SK-MEL-5 (cell line): ENCODE data around the gene ATG4C. TPM values are rescaled to one million over a fixed set of nuclear protein-coding genes. Genes with fewer than 3 reads are reported as not detected.

Source experiments
- DNase-seq: peaks from one replicate; pipeline ENCODE4 v3.0.0-alpha.2; 2016; ENCODE audit warnings: low read depth, low spot score
- in situ Hi-C: cut with HindIII; loops from 2 replicates; pipeline ENCODE4 v1.10.0; 2016; ENCODE audit warnings: low sequenced_read_pairs, high pct_unique_total_duplicates, low pct_unique_long_range_greater_than_20kb
- total RNA-seq: library from RNA; depleted of rRNA; stranded (reverse); fragments of >200 nt; shearing (Covaris generic); gene quantifications from 2 replicates; pipeline ENCODE4 v1.2.3, GENCODE V29; 2014

ATG4C gene
- total RNA-seq, 1 experiment from 2014 or later = 9.6 TPM

DNA sequence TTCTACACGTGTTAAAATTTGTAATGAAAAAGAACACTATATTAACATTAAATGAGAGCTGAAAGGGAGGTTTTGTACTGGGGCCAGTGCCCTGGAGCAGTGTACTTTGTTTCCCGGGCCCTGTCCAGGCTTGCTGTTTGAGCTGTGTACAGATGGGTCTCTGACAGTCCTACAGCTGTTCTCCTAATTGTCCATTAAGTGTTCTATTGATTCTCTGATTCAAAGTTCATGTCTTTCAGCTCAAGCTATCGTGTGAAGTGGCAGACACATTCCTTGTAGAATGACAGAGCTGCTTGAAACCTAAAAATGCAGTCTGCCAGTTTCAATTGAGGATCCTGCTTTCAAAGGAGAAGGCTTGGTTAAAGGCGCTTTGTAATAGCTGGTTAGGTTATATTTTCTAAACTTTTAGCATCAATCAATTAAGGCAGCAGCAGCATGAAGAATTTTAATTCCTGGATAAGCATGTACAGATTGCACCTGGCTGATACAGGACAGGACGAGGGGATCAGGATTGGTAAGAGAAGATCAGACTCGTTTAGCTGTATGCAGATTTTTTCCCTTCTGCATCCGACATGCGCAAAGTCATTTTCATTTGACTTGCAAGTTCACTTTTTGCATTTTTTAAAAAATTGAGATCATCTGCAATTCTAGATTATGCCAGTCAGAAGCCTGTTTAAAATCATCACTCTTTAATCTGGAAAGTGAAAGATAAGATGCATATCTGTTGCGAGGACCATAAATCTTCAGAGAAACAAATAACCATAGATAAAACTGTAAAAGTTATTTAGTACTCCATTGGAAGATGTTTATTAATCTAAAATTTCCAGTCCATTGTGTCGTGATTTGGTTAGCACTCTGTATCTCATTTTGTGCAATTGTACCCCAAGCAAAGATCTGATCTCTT, 98.5 kb downstream of the ATG4C start:
- in situ Hi-C loops = no loop called here
- peak; percentile 75 for DNase-seq

DNA sequence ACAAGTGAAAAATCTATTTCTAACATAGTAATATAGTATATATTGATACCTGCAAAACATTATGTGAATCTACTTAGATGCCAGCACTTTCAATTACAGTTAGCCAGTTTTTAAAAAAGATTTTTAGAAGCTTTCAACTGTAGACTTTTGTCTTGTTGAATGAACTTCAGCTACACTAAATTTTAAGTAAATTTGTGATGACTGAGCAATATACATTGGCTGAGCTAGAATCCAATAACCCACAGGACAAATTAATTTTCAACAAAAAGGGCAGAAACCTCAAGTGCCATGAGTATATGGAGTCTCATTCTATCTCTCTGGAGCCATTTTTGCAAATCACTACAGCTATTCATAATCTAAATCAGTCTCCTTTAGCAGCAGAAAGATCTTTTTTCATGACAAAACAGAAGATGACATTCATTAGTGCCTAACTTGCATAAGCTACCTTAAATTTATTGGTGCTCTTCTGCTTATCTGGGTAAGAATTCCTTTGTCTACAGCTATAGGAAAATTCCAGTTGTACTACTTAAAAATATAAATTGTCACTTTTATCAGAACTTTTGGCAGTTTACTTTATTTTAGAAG, 100.3 kb downstream of the ATG4C start:
- DNase-seq = no peak
- in situ Hi-C loops = no loop called here

DNA sequence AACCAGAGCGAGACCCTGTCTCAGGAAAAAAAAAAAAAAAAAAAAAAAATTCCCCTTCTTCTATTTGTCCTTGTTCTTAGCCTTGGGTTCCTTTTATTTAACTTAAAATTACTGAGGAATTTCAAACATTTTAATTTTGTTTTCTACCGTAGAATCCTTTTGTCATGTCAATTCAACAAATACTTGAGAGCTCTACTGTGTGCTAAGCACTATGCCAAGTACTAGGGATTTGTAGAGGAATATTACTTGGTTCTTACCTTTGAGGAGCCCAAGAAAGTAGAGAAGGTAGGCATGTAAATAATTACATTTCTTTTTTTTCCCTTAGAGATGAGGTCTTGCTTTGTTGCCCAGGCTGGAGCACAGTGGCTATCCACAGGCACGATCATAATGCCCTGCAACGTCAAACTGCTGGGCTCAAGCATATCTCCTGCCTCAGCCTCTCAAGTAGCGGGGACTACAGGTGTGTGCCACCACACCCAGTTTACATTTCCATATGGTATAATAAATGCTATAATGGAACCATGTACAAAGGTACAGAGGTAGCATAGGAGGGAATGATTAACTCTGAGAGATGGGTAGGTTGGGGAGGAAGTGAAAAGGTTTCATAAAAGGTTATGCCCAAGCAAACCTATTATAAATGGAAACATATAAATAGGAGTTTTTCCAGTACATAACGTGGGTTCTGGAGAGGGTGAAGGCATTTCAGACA, 104.0 kb downstream of the ATG4C start:
- in situ Hi-C loops = no loop called here

DNA sequence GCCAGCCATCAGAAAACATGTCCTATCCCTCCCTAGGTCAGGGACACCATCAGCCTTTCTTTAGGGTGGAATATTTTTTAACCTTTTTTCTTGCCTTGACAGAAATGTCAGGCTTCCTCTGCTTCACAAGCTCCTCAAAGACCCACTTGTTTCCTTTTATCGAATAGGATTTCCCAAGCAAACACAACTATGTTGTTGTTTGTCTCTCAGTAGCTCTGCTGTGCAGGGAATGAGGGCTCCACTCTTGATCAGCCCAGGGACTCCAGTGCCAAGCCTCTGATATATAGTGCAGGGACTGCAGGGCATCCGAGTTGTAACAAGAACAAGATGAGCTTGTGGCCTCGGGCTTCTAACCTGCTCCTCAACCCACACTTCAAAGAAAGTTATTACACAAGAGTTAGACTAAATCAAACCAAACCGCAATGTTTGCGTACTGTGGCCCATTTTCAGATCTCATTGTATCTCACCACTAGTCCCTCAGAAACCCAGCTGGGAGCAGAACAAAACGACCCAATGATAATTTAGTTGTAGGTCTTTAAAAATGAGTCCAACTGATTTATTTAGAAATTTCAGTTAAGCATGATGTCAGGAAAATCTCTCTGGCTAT, 108.1 kb downstream of the ATG4C start:
- peak; percentile 75 for DNase-seq

More for the DNA sequence above, 104.0 kb downstream of the ATG4C start:
- no peak for DNase-seq

DNA sequence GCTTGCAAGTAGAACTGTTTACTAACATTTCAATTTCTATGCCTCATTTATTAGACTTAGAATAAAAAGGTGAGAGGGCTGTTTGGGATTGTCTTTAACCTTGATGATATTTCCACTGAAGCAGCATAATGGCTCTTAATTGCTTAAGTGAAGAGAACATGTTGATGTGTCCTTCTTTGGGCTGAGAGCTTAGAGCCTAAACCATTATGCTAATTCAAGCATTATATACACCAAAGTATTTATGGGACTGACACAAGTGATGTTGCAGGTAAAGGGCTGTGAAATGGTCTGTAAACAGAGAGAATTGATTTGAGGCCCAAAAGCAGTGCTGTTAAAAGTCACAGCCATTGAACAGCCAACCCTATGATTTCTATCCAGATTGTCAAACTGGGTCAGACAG, 113.9 kb downstream of the ATG4C start:
- in situ Hi-C loops = no loop called here
- no peak for DNase-seq

More for the DNA sequence above, 108.1 kb downstream of the ATG4C start:
- in situ Hi-C loops = no loop called here

DNA sequence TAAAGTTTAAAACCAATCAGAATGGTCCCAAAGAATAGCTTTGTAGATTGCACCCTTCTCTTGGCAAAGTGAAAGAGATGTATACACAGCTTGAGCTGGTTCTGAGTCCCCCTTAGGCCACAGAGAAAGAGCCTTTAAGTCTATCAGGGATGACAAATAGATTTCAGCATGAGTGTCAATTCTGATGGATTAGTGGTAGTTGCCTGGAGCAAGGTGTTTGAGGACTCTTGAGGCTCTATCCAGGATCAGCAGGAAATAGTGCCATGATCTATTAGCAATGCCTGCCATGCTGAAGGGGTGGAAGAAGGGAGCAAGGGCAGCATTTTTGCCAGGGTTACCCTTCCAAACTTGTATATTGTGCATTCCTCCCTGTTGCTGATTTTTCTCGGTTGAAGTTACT, 116.6 kb downstream of the ATG4C start:
- DNase-seq = no peak
- in situ Hi-C loops = no loop called here

DNA sequence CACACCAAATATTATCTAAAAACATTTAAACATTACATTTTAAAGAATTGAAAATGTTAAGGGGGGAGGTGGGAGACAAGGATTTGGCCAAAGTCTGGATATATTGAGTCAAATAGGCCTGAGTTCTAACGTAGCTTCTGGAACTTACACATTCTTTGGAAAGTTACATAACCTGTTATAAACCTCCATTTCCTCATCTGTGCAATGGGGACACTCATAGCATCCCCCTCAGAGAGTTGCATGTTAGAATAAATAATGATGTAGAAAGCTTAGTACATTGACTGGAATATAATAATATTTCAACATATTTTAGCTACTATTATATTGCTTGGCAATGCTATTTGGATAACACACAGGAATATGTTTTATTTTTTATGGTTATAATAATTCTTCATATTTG, 117.7 kb downstream of the ATG4C start:
- DNase-seq = no peak
- in situ Hi-C loops = no loop called here

DNA sequence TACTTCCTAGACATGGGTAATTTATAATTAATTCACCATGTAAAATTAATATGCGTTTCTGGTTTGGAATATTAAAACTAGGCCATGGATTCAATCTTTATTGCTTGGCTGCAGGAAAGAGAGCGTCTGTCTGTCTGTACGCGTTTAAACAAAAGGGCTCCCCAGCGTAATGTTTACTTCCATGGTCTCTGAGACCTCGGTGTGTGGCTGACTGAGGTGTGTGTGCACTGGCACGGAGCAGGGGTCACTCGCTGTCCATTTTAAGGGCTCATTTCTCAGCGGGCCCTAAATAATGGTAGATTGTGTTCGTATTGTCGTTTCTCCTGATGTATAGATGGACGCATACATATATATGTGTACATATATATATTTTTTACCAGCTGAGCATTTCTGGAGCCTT, 119.6 kb downstream of the ATG4C start:
- no peak for DNase-seq
- in situ Hi-C loops = no loop called here

DNA sequence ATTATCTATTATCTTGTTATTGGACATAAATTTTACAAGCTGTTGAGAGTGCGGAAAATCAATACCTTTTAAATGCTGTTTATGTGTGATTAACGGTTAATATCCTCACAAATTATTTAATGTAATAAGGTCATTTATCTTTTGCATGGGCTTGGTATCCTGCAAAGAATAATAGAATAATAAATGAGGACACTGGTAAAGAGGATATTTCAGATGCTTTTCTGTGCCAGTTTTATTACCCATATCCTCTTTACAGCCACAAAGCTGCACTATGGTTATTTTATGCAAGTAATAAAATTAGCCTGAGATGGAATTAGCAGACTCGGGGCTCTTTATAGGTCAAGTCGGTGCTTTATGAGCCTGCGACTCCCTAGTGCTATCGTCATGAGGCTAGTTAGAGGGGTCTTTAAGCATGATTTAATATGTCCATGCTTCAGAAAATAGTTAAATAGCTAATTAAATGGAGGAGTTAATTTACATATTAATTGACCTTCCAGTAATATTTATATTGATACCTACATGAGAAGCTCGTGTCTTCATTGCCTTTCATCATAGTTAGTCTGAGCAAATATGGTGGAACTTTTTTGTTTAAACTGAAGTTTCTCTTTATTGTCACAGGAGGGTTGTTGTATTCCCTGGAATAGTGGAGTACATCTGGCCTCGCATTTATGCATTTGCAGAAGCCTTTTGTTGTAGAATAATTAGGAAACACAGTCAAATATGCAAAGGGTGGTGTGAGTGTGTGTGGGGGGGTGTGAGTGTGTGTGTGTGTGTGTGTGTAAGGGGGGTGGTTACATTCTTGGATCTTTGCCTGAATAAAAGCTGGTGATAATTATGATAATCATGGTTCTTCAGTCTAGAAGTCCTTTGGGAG, 120.3 kb downstream of the ATG4C start:
- no peak for DNase-seq
- in situ Hi-C loops = no loop called here

DNA sequence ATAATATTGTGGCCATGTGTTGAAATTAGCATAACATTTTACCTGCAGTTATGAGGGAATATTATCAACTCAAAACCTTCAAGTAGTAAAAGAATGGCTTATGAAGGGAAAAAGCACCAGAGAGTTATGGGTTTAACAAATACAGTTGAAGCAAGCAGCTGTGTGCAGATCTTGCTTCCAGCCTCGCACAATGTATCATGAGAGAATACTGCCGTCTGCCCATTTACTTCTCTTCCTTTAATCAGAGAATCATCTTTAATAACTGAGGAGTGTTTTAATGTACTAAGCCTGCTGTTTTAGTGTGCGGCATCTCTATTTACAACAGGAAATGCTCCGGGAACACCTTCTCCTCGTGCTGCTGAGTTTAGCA, 120.9 kb downstream of the ATG4C start:
- DNase-seq = no peak
- in situ Hi-C loops = no loop called here

DNA sequence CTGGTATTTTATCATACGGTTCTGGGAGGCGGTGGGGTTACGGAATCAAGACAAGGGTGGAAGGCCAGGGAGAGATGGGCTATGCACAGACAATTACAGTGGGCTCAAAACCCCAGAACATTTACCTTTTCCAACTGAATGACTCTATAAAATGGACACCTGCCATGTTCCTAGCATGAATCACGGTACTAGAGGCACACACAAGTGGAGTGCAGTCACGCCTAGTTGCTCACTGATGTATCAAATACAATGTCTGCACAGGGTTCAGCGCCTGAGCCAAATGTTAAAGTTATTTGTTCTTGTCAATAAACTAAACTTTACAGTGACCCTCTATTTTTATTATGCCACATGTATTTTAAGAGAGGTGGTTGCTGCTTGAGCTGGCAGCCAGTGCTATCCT, 121.4 kb downstream of the ATG4C start:
- no peak for DNase-seq
- in situ Hi-C loops = no loop called here

DNA sequence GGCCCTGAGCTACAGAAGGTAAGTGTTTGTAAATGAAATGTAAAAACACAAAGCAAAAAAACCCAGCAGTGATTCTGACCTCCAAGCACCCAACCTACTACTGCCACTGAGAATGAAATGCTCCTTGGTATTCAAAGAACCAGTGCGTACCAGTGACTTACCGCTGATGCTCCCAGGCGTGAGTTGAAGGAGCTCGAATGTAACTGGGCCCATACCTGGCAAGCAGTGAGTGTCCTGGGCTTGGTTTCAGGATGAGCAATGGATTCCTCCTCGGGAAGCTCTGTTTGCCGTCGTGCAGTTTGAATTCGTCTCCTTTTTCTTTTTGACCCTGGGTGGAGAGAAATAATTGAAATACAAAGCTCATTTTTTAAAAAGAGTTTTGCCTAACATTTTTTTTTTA, 121.9 kb downstream of the ATG4C start:
- in situ Hi-C loops = no loop called here
- no peak for DNase-seq

DNA sequence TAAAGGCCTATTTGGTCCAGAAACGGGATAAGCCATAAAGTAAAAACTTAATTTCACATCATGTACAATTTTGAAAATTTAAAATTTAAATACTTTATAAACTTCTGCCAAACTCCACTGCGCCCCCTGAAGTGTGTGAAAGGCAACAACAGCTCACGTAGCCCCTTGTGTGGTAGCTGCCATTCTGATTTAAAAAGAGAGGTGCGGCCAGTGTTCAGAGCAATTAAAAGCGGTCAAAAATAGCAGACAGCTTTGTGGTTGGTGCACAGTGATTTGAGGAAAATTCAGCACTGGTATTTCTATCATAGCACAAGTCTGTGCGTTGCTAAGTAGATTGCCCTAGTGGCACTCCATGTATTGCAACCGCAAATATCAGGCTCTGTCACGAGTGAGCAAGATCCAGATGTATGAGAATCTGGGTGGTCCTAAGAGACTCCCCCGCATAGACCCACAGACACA, 122.5 kb downstream of the ATG4C start:
- DNase-seq = peak; percentile 55
- in situ Hi-C loops = no loop called here

DNA sequence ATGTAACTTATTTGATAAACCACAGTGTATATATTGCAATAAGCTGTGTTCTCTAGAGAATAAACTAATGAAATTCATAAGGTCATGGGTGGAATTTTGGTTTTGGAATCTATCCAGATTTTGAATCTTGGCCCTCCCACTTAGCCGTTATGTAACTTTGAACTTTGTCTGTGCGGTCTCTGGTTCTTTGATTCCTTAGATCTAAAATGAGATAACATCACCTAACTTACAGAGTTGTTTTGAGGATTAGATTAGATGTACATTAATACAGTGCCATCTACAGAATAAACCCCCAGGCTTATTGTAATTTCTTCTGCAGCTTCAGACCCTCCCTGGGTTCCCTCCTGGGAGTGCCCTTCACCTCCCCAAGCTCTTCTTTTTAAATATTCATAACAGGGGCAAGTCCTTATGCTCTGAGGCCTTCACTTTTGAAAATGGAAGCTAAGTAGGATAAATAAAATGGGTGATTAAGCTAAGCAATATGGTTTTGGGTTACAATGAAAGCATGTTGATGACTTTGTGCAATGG, 124.3 kb downstream of the ATG4C start:
- no peak for DNase-seq
- in situ Hi-C loops = no loop called here

DNA sequence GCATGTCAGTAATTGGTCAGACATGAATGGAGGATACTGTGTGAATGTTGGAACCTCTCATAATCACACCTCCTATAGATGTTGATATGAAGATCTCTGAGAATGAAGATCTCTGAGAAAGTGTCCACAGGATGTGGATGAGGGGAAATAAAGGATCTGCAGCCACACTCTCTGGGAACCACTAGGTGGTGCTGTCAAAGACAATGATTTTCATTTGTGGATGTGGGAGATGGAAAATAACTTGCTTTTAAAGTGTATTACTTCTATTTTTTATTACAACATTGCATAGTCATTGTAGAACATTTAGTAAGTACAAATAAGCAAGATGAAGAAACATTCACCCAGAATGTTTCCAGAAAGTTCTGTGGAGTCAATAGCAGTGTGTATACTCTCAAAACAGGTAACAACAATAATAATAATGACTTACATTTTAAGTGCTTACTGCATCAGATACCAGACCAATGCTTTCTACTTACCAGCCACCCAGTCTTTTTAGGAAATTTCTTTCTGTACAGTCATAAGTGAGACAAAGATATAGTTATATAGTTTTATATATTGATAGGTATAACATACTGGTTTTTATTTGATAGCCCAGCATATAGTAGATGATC, 128.2 kb downstream of the ATG4C start:
- DNase-seq = peak; percentile 55
- in situ Hi-C loops = no loop called here
